H9 (cell line): ENCODE measurements around the gene EIF3K. TPM values are rescaled to one million over a fixed set of nuclear protein-coding genes. Genes with fewer than 3 reads are reported as not detected.

ENCODE experiments used
- DNase-seq: peaks from one replicate; pipeline ENCODE4 v3.0.0-alpha.2; 2017
- H2AFZ ChIP-seq: one replicate; pipeline ENCODE4 v1.6.1; 2013; ENCODE audit warnings: mild to moderate bottlenecking, low read length, control low read depth, moderate library complexity
- H2AK5ac ChIP-seq: 2 replicates; pipeline ENCODE4 v1.6.1; 2013; ENCODE audit warnings: low read length, control low read depth, mixed read lengths; ENCODE audit not compliant: insufficient read length
- H2BK120ac ChIP-seq: one replicate; pipeline ENCODE4 v1.6.1; 2013; ENCODE audit warnings: low read depth, mild to moderate bottlenecking, low read length, control low read depth, inconsistent platforms; ENCODE audit not compliant: poor library complexity, severe bottlenecking
- H2BK12ac ChIP-seq: 2 replicates; pipeline ENCODE4 v1.6.1; 2013; ENCODE audit warnings: low read length, control low read depth, mixed read lengths, low read depth; ENCODE audit not compliant: insufficient read length
- H2BK15ac ChIP-seq: 2 replicates; pipeline ENCODE4 v1.6.1; 2013; ENCODE audit warnings: low read depth, low read length, control low read depth
- H2BK20ac ChIP-seq: one replicate; pipeline ENCODE4 v1.6.1; 2013; ENCODE audit warnings: low read depth, mild to moderate bottlenecking, low read length, control low read depth, inconsistent platforms; ENCODE audit not compliant: poor library complexity, severe bottlenecking
- H2BK5ac ChIP-seq: 2 replicates; pipeline ENCODE4 v1.6.1; 2013; ENCODE audit warnings: low read length, control low read depth, mixed read lengths; ENCODE audit not compliant: insufficient read length
- H3K14ac ChIP-seq: 2 replicates; pipeline ENCODE4 v1.6.1; 2013; ENCODE audit warnings: low read length, control low read depth; ENCODE audit not compliant: insufficient read depth
- H3K18ac ChIP-seq: 2 replicates; pipeline ENCODE4 v1.6.1; 2013; ENCODE audit warnings: low read depth, mild to moderate bottlenecking, mixed read lengths, low read length, control low read depth; ENCODE audit not compliant: insufficient read length
- H3K23ac ChIP-seq: 2 replicates; pipeline ENCODE4 v1.6.1; 2013; ENCODE audit warnings: low read length, control low read depth, mixed read lengths, low read depth; ENCODE audit not compliant: insufficient read length
- H3K23me2 ChIP-seq: 2 replicates; pipeline ENCODE4 v1.6.1; 2013; ENCODE audit warnings: low read depth, mild to moderate bottlenecking, mixed read lengths, low read length, control low read depth; ENCODE audit not compliant: insufficient read length, poor library complexity, severe bottlenecking
- H3K27ac ChIP-seq: 2 replicates; pipeline ENCODE4 v1.5.1; 2013; ENCODE audit warnings: low read length, control low read depth, mixed read lengths, low read depth; ENCODE audit not compliant: insufficient read length
- H3K27me3 ChIP-seq: 2 replicates; pipeline ENCODE4 v1.6.1; 2013; ENCODE audit warnings: low read length, control low read depth, inconsistent platforms; ENCODE audit not compliant: insufficient read depth
- H3K4ac ChIP-seq: 2 replicates; pipeline ENCODE4 v1.6.1; 2013; ENCODE audit warnings: low read depth, mild to moderate bottlenecking, control low read depth, inconsistent platforms, low read length, moderate library complexity
- H3K4me1 ChIP-seq: 2 replicates; pipeline ENCODE4 v1.6.1; 2013; ENCODE audit warnings: low read length, control low read depth, inconsistent platforms; ENCODE audit not compliant: insufficient read depth
- H3K4me2 ChIP-seq: 2 replicates; pipeline ENCODE4 v1.6.1; 2013; ENCODE audit warnings: low read length, control low read depth, mixed read lengths; ENCODE audit not compliant: insufficient read length, insufficient read depth
- H3K56ac ChIP-seq: 2 replicates; pipeline ENCODE4 v1.6.1; 2013; ENCODE audit warnings: low read depth, mild to moderate bottlenecking, mixed read lengths, low read length, control low read depth; ENCODE audit not compliant: insufficient read length
- H3K79me1 ChIP-seq: 2 replicates; pipeline ENCODE4 v1.6.1; 2013; ENCODE audit warnings: low read depth, mild to moderate bottlenecking, moderate library complexity, low read length, control low read depth, inconsistent platforms; ENCODE audit not compliant: insufficient read depth, poor library complexity, severe bottlenecking
- H3K79me2 ChIP-seq: 2 replicates; pipeline ENCODE4 v1.6.1; 2013; ENCODE audit warnings: low read length, control low read depth, inconsistent platforms; ENCODE audit not compliant: insufficient read depth
- H3K9ac ChIP-seq: 2 replicates; pipeline ENCODE4 v1.6.1; 2013; ENCODE audit warnings: low read length, control low read depth, mixed read lengths; ENCODE audit not compliant: insufficient read length; ENCODE audit errors: extremely low read depth
- H3K9me3 ChIP-seq: one replicate; pipeline ENCODE4 v1.6.1; 2013; ENCODE audit warnings: low read depth, low read length, inconsistent platforms; ENCODE audit not compliant: control insufficient read depth
- H3T11ph ChIP-seq: one replicate; pipeline ENCODE4 v1.6.1; 2013; ENCODE audit warnings: mild to moderate bottlenecking, low read length, control low read depth, inconsistent platforms
- H4K20me1 ChIP-seq: one replicate; pipeline ENCODE4 v1.6.1; 2013; ENCODE audit not compliant: control insufficient read depth, insufficient read length, insufficient read depth
- H4K5ac ChIP-seq: 2 replicates; pipeline ENCODE4 v1.6.1; 2013; ENCODE audit warnings: low read depth, mild to moderate bottlenecking, mixed read lengths, low read length, control low read depth; ENCODE audit not compliant: insufficient read length
- H4K8ac ChIP-seq: replicated peaks from 2 replicates; pipeline ENCODE4 v1.6.1; 2013; ENCODE audit warnings: low read length, control low read depth, mixed read lengths, low read depth; ENCODE audit not compliant: insufficient read length
- H4K91ac ChIP-seq: 2 replicates; pipeline ENCODE4 v1.6.1; 2013; ENCODE audit warnings: low read depth, mild to moderate bottlenecking, moderate library complexity, mixed read lengths, low read length, control low read depth; ENCODE audit not compliant: insufficient read length
- H3K27ac Mint-ChIP-seq, 3 experiments: 2 replicates in 2 of 3; 3 replicates in 1 of 3; pipeline ENCODE4 v1.8.0; 2020 to 2021; ENCODE audit warnings: mixed read lengths in 3 of 3, mild to moderate bottlenecking in 1 of 3, moderate library complexity in 1 of 3
- H3K27me3 Mint-ChIP-seq: 2 replicates; pipeline ENCODE4 v1.8.0; 2021; ENCODE audit warnings: low read depth, mild to moderate bottlenecking, moderate library complexity, mixed read lengths
- H3K36me3 Mint-ChIP-seq, 3 experiments: 2 replicates in 2 of 3; 3 replicates in 1 of 3; pipeline ENCODE4 v1.8.0; 2020 to 2021; ENCODE audit warnings: low read depth in 3 of 3, mixed read lengths in 3 of 3; ENCODE audit not compliant: insufficient read depth in 1 of 3
- H3K4me1 Mint-ChIP-seq, 2 experiments: 2 replicates each; pipeline ENCODE4 v1.8.0; 2020; ENCODE audit warnings: mixed read lengths in 2 of 2
- H3K4me3 Mint-ChIP-seq, 2 experiments: 2 replicates in 1 of 2; 3 replicates in 1 of 2; pipeline ENCODE4 v1.8.0; 2020 to 2021; ENCODE audit warnings: mild to moderate bottlenecking in 2 of 2, mixed read lengths in 2 of 2, moderate library complexity in 1 of 2
- H3K9me3 Mint-ChIP-seq, 2 experiments: 2 replicates in 1 of 2; 3 replicates in 1 of 2; pipeline ENCODE4 v1.8.0; 2020; ENCODE audit warnings: mild to moderate bottlenecking in 2 of 2, mixed read lengths in 2 of 2, moderate library complexity in 1 of 2
- WGBS: extraction: QIAGEN DNeasy Blood & Tissue Kit; methylation state at CpG from one replicate; pipeline ENCODE4 v1.1.7; 2013; ENCODE audit warnings: missing lambda C conversion rate, low lambda C conversion rate, mixed read lengths; ENCODE audit not compliant: insufficient read length; ENCODE audit errors: extremely low coverage; 5-methylcytosine and 5-hydroxymethylcytosine counted together
- total RNA-seq: library from RNA; stranded (reverse); gene quantifications from 2 replicates; pipeline ENCODE4 v1.2.1, GENCODE V29; 2021
- TF ChIP-seq, protein P1 (sequence below): fragments of 200-600 bp; sonication (generic); conservative IDR thresholded peaks from 3 replicates; pipeline ENCODE4 v1.8.0; 2021; ENCODE audit warnings: antibody characterized with exemption, mild to moderate bottlenecking

EIF3K gene
- total RNA-seq, 1 experiment from 2014 or later = 345 TPM

DNA sequence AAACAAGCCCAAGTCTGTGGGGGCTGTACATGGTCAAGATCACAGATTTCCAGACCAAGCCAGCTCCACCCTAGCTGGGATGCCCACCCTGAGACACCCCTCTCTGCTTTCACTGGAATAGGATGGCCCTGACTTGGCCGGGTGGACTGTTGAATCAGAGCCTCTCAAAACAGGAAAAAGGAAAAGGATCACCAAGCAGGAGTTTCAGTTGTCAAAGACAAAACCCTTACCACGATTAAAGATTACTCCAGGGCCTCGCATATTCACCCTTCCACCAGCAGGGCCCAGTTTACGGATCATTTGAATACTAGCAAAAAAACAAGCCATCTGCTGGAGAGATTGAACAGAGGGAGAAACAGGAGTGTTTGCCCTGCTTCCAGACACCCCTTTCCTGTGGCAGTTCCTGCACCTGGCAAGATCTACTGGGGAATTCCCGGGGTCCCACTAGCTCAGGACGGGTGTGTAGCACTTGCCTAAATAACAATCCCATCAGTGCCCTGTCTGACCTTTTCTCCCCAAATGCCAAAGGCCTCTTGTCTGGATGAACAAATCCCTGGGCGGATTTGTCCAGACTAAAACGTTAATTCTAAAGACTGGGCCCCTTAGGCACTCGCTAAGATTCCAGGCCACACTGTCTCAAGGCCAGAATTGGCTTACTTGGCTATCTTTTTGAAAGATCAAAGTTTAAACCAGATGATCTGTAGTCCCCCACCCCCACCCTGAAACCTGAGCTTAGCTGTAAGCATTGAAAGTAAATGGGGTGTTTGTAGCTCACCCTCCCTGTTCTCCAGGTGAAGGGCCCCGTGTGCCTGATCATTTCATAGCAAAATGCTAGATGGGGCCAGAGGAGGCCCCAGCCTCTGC is 66.9 kb downstream of the EIF3K start:
- WGBS = no CpG with 5 or more reads among the region's 10 CpGs
- Histone ChIP-seq H3T11ph (peak overlapping the region; percentile 23), H3K23ac (no peak overlapping the region), H3K4ac (peak overlapping the region; percentile 72), H3K4me1 (peaks cover 15% of the 10 kb centered on the region; the same call in 1 of the 2 replicates), H3K79me2 (peaks cover 18% of the 10 kb centered on the region; the same call in 1 of the 2 replicates), H2BK120ac (no peak overlapping the region), H4K91ac (peak overlapping the region; percentile 89), H3K9ac (peak overlapping the region; percentile 33), H4K8ac (no peak overlapping the region), H3K23me2 (no peaks in the 10 kb centered on the region), H3K56ac (no peak overlapping the region), H3K18ac (peak overlapping the region; percentile 85), H2BK5ac (peak overlapping the region; percentile 60), H2AK5ac (no peak overlapping the region), H3K27ac (peak overlapping the region; percentile 86), H3K9me3 (no peaks in the 10 kb centered on the region), H2BK15ac (no peak overlapping the region), H3K79me1 (peaks cover 3% of the 10 kb centered on the region), H2AFZ (no peak overlapping the region), H3K4me2 (peak overlapping the region; percentile 26), H3K14ac (peak overlapping the region; percentile 89), H3K27me3 (no peaks in the 10 kb centered on the region), H2BK12ac (peak overlapping the region; percentile 98), H2BK20ac (no peak overlapping the region), H4K5ac (peak overlapping the region; percentile 5), H4K20me1 (no peaks in the 10 kb centered on the region)
- H3K27me3 Mint-ChIP-seq = no peaks in the 10 kb centered on the region
- H3K9me3 Mint-ChIP-seq = peaks cover 0 to 4% of the 10 kb centered on the region in 2 experiments; a peak in 4 of 5 replicates
- TF ChIP-seq, protein P1, sequence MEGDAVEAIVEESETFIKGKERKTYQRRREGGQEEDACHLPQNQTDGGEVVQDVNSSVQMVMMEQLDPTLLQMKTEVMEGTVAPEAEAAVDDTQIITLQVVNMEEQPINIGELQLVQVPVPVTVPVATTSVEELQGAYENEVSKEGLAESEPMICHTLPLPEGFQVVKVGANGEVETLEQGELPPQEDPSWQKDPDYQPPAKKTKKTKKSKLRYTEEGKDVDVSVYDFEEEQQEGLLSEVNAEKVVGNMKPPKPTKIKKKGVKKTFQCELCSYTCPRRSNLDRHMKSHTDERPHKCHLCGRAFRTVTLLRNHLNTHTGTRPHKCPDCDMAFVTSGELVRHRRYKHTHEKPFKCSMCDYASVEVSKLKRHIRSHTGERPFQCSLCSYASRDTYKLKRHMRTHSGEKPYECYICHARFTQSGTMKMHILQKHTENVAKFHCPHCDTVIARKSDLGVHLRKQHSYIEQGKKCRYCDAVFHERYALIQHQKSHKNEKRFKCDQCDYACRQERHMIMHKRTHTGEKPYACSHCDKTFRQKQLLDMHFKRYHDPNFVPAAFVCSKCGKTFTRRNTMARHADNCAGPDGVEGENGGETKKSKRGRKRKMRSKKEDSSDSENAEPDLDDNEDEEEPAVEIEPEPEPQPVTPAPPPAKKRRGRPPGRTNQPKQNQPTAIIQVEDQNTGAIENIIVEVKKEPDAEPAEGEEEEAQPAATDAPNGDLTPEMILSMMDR = peak; percentile 56
- H3K27ac Mint-ChIP-seq = peak overlapping the region; percentile 97 to 100 (median 98)
- peaks cover 59 to 73% of the 10 kb centered on the region in 2 experiments for H3K4me1 Mint-ChIP-seq
- peak; percentile 56 for DNase-seq
- peaks cover 20 to 40% (median 31%) of the 10 kb centered on the region in 3 experiments; a peak in 6 of 7 replicates for H3K36me3 Mint-ChIP-seq
- peak overlapping the region in 1 of 2 experiments; percentile 65 for H3K4me3 Mint-ChIP-seq
